ENCODE measurements around the gene TOX3.

The TOX3 gene

DNA sequence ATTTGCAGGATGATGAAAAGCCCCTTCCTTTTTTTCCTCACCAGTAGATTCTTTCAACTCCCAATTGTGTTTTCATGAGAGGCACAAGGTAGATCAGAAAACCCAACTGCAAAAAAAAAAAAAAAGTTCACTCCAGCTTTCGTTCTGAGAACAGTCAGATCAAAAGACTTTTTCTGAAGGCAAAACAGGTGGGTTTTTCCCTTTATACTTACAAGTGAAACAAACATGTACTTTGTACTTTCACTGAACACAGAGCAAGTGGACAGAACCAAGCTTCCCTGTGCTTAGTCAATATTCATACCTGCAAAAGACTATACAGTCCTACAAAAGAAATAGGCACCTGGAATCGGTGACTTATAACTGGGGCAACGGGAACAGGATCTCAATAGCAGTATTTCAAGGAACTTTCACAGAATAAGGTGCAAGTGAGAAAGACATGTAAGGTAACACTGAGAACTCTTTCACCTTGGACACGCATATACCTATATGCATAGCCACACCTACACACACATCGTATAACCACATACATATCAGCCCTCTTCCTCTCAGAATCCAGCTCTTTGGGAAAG, 54.1 kb downstream of the TOX3 start:
- DNase-seq (ENCODE audit: low read depth): no peak

DNA sequence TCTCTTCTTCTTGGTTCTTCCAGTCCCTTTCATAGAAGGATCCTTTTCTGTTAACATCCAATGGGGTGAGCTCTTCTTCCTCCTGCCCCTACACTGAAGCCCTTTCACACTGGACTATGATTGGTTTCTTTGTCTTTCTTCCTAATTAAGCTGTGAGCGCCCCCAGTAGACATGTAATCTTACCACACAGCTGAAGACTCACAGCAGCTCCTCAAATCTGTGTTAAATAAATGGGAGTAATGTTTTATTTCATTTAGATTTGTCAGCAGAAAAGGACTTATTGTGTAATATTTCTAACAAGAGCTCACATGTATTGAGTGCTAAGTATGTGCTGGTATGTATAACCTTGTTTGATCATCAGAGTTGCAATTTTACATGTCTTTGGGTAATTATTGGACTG, 55.7 kb downstream of the TOX3 start:
- no peak for DNase-seq (ENCODE audit: low read depth)

DNA sequence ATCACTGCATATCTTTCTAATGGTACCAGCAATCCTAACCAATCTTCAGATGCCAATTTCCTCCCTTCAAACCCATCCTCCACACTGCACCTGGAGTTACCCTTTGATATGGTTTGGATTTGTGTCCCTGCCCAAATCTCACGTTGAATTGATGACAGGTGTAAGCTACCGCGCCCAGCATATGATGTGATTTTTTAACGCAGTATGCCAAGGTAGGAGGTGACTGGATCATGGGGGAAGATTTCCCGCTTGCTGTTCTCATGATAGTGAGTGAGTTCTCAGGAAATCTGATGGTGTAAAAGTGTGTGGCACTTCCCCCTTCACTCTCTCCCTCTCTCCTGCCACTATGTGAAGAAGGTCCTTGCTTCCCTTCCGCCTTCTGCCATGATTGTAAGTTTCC, 57.0 kb downstream of the TOX3 start:
- DNase-seq (ENCODE audit: low read depth): no peak

DNA sequence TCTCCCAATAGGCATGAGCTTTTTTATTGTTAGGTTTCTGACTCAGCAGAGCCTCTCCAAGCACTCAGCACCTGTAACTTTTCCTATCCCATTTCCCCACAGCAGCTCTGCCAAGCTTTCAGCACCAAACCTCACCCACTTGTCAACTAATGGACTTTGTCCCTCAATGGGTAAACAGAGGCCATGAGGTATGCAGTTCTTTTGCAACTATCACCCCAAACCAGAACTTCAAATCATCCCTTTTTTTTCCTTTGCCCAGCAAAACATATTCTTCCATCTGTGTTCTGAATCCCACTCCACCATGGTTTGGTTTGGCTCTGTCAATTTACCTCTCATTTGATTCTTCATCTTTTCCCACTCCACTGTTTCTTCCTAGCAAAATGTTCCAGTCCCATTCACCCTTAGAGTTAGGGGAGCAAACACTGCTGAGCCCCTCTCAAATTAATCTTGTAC, 58.1 kb downstream of the TOX3 start:
- no peak for DNase-seq (ENCODE audit: low read depth)

DNA sequence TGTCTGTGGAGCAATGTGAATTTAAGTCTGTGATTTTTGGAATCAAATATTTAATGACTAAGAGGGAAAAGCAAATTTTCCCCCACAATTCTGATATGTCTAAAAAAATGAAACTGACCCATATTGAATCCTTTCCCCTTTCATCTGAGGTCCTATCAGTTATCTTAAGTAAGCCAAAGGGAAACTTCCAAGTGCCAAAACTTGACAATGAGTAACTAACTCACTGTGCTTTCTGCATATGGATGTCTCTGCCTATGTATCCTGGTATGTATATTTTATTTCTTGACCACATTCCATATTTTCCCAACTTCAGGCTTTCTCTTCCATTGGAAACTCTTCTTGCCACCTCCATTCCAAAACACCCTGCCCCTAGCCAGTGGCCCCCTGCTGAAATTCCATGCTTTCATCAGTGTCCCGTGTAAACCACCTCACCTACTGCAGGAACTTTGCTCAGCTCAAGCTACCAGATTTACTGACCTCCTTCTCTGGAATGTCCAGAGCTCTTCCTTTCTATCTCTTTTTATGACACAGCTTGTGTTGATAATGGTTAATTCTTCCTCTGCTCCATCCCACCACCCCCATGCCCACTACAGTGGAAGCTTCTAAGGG, 59.0 kb downstream of the TOX3 start:
- DNase-seq (ENCODE audit: low read depth): no peak

DNA sequence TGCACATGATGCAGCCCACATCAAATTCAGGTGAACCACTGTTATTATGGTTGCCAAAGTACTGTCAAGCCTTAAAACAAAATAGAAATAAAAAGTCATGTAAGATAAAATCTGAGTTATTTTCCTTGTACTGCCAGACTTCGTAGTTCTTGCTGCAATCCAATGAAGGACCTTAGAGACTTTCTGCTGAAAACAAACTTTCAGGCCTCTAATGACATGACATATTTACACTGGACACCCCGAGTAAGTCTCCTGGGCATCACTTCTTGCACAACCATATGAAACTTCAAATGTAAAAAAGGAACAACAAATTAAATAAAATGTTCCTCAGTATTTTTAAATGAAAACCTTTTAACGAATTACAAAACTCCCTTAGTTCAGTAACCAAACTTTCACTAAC, 66.7 kb downstream of the TOX3 start:
- DNase-seq (ENCODE audit: low read depth): no peak

DNA sequence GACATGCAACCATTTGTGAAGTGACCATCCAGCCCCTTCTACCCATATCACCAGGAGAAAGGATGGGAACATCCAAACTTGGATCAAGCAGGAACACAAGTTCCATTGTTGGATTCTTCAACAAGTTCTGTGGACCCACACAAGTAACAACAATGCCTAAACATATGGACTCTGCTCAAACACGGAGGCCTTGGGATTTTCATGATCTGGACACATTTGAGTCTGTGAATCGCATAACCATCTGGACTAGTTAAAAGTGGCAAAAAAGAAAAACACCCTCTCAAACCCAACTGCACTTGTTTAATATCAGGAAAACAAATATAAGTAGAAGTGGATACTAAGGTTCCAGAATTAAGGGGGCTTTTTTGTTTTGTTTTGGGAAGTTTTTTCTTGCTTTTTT, 70.8 kb downstream of the TOX3 start:
- no peak for DNase-seq (ENCODE audit: low read depth)

DNA sequence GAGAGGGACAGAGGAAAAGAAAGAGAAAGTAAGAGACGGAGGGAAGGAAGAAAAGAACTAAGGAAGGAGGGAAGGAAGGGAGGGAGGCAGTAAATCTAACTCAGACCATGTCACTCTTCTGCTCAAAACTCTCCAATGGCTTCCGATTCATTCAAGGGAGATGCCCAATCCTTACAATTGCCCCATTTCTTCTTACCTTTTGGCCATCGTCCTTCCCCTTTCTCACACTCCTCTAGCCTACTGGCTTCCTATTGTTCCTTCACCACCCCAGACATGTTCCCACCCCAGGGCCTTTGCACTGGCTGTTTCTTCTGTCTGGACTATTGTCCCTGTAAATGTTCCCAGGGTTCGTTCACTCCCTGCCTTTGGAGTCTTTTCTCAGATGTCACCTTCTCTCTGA, 72.3 kb downstream of the TOX3 start:
- DNase-seq (ENCODE audit: low read depth): no peak

DNA sequence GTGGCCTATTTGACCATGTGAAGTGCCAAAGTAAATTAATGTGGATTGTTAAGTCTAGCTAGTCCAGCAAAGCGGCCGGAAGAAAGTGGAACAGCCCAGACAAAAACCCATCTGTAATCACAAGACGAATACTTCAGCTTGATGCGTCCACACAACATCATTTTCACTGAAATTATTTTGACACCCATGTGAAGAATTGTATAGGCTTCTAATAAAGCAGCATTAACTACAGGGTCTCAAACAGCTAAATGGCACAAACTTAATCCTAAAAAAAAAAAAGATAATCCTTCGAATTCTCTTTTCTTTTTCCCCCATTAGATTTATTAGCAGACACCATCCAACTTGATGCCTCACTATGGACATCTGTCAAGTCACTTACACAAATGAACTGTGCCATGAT, 73.8 kb downstream of the TOX3 start:
- DNase-seq (ENCODE audit: low read depth): no peak

DNA sequence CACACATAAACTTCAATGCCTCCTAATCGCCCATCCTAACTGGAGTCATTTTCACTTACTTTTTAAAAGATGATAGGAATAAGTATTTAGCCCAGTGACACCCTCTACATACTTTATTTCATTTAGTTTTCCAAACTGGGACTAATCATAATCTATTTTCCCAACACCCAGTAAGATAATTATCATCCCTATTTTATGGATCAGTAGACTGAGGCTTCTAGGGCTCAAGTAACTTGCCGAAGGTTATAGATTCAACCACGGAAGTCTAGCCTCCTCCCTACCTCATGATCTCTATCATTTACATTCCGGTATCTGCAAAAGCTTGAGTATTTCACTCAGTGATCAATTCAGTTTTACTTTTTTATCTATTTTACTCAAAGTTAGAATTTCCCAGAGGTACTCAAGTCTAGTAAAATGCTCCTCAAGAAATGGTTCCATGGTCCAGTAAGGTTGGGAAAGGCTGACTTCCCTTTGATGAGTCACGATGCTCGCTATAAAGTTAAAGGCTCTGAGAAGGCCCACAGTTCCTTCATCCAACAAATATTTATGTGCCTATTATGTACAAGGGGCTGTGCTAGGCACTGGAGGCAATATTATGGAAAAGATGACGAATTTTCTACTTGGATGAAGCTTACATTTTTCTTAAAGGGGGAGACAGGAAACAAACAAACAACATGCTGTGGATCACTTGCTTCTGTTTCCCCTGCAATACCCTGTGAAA, 75.1 kb downstream of the TOX3 start:
- no peak for DNase-seq (ENCODE audit: low read depth)

DNA sequence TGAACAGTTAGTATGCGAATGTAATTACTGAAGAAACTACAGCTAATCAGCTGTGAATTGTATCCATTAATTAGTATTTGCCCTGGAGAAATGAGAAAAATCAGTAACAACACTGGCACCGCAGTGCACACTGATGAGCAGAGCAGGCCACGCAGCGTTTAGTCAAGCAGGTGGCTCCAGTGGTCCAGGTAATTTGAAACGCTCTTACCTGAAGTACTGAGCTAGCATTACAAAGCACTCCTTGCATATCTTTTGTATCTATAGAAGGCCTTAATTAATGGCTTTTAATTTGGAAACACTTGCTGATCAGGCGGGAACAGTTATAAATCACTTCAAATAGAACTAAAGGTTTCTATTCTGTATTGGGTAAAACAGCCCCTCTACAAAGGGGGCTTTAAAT, 76.4 kb downstream of the TOX3 start:
- DNase-seq (ENCODE audit: low read depth): no peak

DNA sequence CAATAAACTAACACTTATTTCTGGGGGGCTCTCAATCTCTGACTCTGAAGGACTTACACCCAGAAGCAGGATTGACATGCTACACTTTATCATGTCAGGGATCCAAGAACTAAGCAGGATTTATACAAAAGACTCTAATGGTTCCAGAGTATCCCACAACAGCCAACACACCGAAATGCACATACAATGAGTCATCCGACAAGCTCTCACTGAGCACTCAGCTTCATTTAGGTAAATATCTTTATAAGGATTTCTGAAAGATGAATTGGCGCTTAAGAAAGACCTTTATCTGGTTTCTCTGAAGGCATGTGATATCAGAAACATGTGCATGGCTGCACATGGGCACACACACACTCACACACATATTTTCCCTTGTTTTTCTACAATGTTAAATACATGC, 77.2 kb downstream of the TOX3 start:
- no peak for DNase-seq (ENCODE audit: low read depth)

DNA sequence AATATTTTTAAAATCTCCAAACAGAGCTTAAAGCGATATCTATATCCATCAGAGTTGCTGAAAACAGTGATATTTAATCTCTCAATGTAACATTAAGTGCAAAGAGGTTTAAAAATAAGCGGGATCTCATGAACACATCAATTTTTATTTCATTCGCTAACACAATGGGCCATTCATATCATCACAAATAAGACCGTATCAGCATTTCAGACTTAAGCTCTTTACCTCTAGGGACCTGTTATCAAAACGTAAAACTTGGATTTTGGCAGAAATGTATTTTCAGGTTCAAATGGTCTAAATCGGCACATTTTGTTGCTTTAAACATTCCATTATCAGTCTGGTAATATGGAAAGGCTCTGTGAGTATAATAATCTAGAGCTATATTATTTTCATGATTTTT, 77.9 kb downstream of the TOX3 start:
- DNase-seq (ENCODE audit: low read depth): no peak

DNA sequence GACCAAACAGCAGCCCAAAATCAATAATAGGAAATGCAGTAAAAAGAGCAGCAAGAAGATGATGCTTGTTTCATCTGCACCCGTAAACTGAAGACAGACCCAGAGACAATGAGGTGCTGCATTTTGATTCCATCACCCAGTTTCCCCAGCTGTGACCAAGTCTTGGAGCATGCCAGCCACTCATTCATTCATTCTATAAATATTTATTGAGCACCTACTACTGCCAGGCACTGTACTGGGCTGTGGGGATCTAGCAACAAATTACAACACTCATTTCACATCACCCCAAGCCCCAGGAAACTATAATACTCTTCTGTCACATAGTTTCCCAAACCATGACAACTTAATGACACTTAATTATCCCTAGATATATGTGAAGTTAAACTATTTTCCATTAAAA, 79.2 kb downstream of the TOX3 start:
- no peak for DNase-seq (ENCODE audit: low read depth)

DNA sequence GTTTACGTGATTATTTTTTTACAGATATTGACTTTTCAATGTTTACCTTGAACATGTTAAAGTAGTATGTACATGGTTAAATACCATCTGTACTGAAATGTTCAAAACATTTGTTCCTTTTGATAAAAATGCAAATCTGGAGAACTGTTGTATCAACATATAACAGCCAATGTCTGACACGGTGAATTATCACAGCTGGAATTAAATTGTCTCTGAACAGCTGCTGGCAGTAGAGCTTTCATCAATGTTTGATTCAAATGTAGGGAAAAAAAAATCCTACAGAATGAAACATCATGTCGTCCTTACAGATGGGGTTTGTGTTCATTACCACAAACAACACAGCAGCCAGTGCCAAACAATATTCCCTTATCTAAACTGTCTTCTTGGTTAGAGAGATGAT, 79.9 kb downstream of the TOX3 start:
- no peak for DNase-seq (ENCODE audit: low read depth)

DNA sequence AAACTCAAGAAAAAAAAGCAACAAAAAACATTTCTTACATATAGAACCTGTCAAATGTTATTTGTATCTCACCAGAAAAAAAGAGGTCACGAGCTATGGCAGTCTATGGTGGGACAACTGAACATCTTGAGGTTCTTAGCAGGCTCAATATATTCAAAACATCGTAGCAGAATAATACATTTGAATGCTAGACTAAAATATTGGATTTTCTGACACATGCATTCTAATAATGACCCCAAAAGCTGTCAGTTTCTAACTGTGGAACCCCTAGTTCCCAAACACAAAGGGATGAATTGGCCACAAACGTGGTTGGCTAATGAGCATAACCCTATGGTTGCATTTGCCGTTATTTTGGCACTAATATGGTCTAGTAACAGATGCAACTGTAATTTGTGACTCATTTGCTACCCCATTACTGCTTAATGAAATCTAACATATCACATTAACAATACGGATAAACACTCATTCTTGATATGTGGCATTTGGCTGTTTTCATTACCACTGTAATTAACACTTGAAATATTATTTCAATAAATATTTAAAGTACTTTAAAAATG, 81.2 kb downstream of the TOX3 start:
- DNase-seq (ENCODE audit: low read depth): no peak

DNA sequence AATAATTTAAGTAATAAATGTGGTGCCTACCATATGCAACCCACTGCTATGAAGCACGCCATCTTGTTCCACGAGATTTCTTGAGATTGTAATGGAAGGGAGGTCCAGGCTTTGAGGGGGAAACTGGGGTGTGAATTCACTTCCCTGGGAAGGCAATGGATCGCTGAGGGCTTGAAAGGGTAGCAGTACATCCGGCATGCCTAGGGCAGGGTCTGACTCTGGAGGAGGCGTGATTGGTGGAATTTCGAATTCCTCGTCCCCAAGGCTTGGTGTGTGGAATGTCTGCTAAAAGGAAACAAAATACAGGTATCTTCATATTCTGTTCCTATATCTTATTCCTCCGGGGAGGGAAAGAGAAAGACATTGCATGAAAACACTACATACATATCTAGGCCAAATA, 83.0 kb downstream of the TOX3 start:
- no peak for DNase-seq (ENCODE audit: low read depth)

DNA sequence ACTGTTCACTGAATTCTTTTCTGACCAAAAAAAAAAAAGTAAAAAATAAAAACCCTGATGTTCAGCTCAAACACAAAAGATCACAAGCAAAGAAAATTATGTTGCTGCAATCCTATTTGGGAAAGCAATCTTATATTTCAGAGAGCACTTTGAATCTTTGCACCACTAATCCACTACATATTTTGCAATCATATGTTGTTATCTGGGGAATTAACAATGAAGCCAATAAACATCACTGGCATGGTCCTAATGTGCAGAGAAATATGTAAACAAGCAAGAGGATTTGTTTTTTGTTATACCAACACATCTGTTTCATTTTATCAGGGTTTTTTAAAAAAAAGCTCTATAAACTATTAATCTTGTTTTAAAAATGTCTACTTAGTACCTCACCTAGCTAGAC, 84.1 kb downstream of the TOX3 start:
- no peak for DNase-seq (ENCODE audit: low read depth)

DNA sequence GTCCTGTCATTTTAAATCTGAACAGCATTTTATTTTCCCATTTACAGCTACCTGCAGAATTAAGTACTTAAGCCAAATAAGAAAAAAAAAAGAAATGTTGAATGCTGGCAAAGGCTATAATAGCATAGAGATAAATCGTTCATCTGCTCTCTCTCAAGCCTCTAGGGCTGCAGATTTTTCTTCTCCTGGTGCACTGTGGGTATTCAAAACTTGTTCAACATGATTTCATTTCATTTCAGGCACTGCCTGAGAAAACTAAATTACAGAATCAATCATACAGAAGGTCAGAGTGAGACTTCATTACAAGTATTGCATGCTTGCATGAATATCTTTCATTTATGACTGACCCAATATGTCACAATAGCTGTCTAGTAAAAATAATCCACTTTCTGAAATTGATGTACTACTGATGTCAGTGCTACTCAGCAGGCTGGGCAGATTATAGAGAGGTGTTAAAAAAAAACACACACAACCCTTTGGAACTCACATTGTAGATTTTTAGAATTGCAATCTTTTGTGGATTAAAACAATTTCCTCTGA, 86.2 kb downstream of the TOX3 start:
- no peak for DNase-seq (ENCODE audit: low read depth)

DNA sequence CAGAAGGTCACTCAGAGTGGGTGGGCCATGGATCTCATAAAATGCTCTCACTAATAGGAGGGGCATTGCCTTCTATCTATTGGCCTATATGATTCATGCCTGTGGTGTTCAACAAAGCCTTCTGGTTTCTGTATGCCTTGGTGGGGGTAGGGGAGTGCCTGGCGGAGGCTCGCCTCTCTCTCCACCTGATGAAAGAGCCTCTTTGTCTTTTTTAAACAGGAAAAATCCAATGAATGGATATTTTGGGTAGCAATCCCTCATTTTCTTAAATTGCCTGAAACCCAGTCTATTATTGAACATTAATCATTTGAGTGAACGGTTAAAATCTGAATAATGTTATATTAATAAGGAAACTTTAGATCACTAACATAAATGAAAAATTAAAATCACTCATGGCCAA, 90.6 kb downstream of the TOX3 start:
- no peak for DNase-seq (ENCODE audit: low read depth)

DNA sequence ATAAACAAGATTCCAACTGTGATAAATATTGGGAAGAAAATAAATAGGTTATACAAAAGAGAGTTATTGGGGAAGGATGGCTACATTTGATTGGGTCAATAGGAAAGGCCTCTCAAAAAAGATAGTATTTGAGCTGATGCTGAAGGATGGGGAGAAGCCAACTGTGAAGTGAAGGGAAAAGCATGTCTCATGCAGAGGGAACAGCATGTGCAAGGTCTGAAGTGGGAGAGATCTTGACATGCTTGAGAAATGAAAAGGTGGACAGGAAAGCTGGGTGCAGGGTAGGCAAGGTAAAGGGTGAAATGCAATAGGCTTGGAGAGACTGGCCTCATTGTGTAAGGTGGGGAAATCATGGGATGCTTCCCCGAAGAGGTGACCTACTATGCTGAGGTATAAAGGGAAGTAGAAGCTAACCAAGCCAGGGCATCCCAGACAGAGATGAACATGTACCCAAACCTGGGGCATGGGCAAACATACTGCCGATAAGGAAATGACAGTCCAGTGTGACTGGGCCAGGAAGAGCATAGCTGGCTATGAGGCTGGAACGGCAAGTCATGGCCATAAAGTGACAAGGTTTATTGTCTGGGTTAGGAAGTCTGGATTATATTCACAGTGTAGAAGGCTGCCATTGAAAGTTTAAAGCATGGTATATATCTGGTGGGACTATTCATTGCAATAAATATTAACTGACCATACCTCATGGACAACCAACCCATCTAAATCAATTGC, 91.2 kb downstream of the TOX3 start:
- no peak for DNase-seq (ENCODE audit: low read depth)

DNA sequence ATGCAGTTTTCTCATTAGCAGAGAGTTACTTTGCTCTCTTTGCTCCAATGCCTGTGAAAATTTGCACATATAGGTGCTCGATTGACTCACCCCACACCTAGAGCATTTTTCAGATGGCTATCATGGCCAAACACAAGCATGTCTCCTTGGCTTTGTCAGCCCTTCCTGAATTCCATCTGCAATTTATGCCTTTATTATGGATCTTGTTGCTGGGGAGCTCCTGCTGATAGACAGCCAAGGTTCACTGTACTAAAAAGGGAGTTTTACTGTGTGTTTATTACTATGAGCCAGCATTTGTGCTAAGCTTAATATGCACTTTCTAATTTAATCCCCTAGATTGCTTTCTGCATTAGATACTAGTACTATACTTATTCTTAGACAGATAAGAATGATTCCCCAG, 93.3 kb downstream of the TOX3 start:
- DNase-seq (ENCODE audit: low read depth): no peak
